NB4 (cell line): ENCODE data around the gene ZNF319.
A peak's percentile ranks its signal among the peaks of the same experiment; 100 is the strongest.

ENCODE experiments used
- DNase-seq: peaks from one replicate; pipeline ENCODE4 v3.0.0; 2010; ENCODE audit warnings: low read depth
- H3K4me3 ChIP-seq: one replicate; pipeline ENCODE4 v1.5.1; 2011; ENCODE audit warnings: mild to moderate bottlenecking, low read depth, low read length, moderate library complexity
- CTCF ChIP-seq: IDR thresholded peaks from one replicate; pipeline ENCODE4 v1.5.1; 2012; ENCODE audit warnings: low read depth, low read length
- MAX ChIP-seq: IDR thresholded peaks from 2 replicates; pipeline ENCODE4 v1.6.1; 2011; ENCODE audit warnings: low read depth, low read length
- MYC ChIP-seq: IDR thresholded peaks from 2 replicates; pipeline ENCODE4 v1.6.1; 2011; ENCODE audit warnings: low read depth, low read length
- POLR2A ChIP-seq: IDR thresholded peaks from 2 replicates; pipeline ENCODE4 v1.6.1; 2011; ENCODE audit warnings: mild to moderate bottlenecking; ENCODE audit not compliant: insufficient read length; ENCODE audit errors: extremely low read depth

Gene ZNF319

DNA sequence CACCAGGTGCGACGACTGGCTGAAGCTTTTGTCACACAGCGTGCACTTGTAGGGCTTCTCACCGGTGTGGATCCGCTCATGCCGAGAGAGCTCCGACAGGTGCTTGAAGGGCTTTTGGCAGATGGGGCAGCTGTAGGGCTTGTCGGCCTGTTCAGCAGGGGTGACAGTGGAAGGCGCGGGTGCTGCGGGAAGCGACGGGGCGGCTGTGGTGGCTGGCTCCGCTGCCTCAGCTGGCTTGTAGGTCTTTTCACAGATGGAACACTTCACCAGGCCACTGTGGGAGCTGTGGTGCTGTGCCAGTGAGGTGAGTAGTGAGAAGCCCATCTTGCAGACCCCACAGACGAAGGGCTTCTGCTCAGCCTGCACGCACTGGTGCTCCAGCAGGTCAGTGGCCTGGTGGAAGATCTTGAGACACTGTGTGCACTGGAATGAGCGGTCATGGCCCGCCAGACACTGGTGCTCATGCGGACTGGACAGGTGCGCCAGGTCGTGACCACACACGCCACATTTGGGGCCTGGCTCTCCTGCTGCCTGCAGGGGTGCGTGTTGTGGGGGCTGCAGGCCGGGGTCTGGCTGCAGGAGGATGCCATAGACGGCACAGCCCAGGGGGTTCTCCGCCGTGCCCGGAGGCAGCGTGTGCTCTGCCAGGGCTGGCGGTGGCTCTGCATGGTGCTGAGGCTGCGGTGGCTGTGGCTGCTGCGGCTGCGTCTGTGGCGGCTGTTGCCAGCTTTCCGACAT is 2.8 kb downstream of the ZNF319 start:
- H3K4me3 ChIP-seq = peak overlapping the region; percentile 34
- no peak for TF ChIP-seq POLR2A
- no peak for TF ChIP-seq CTCF
- TF ChIP-seq MYC = no peak
- no peak for TF ChIP-seq MAX
- no peak for DNase-seq

- no peak for DNase-seq
- no peak overlapping the region for H3K4me3 ChIP-seq
- no peak for TF ChIP-seq MAX
- no peak for TF ChIP-seq POLR2A
- TF ChIP-seq MYC = no peak
- no peak for TF ChIP-seq CTCF
Observed at GRCh38 chr16:57997176-57997527, 3.3 kb downstream of the ZNF319 start.

- TF ChIP-seq CTCF = no peak
- TF ChIP-seq MYC = no peak
- no peak for TF ChIP-seq MAX
- TF ChIP-seq POLR2A = no peak
- H3K4me3 ChIP-seq = no peak overlapping the region
- DNase-seq = no peak
Observed at GRCh38 chr16:57996406-57997175, 3.9 kb downstream of the ZNF319 start.

DNA sequence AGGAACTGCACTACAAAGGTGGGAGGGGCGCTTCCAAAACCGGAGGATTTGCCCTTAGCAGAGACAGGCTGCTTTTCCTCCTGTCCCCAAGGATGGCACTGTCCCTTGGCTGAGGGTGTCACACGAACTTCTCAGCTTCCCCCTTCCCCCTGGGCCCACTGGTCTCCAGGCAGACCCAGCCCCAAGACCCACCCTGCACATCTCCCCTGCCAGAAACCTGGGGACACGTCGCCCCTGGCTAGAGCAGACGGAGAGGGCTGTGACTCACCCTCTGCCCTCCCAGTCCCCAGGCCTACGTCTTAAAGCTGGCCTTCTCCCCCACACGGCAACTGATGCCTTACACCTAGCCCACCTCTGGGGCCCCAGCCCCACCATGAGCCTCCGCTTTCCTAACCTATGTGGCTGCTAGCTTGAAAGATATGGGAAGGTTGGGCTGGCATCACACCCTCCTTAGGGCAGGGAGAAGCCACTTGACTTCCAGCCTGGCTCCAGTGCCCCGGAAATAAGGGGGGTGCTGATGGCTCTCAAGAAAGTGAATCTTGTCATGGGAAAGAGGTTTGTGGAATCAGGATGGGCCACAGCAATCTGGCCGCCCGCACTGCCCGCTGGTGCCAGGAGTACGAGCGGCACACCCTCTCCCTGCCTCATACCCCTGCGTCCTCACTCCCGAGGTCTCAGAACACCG is 4.6 kb downstream of the ZNF319 start:
- no peak overlapping the region for H3K4me3 ChIP-seq
- TF ChIP-seq POLR2A (no peak), MYC (no peak), CTCF (no peak), MAX (no peak)
- DNase-seq = no peak

- H3K4me3 ChIP-seq = no peak overlapping the region
- peak; percentile 86 for DNase-seq
- no peak for TF ChIP-seq POLR2A
- TF ChIP-seq CTCF = peak; percentile 58
- peak; percentile 31; the same call in 1 of the 2 replicates for TF ChIP-seq MYC
- TF ChIP-seq MAX = peak; percentile 65
Observed at GRCh38 chr16:57994778-57995177, 5.7 kb downstream of the ZNF319 start.
